Neural cell (in vitro differentiated cells): Measurements from ENCODE around the gene MAP10. TPM values are rescaled to one million over a fixed set of nuclear protein-coding genes. Genes with fewer than 3 reads are reported as not detected.

Experiments
- H2AFZ ChIP-seq: fragments of 200-600, 300-800 bp; sonication (generic), shearing (Covaris generic); 2 replicates; pipeline ENCODE4 v1.6.0; 2014; ENCODE audit warnings: low read depth, mild to moderate bottlenecking, antibody characterized with exemption, low read length, moderate library complexity
- H3F3A ChIP-seq: fragments of 200-600 bp; shearing (Covaris generic); 2 replicates; pipeline ENCODE4 v1.6.1; 2016; ENCODE audit warnings: mild to moderate bottlenecking, moderate library complexity, mixed read lengths, antibody characterized with exemption, low read length; ENCODE audit not compliant: insufficient read depth, poor library complexity, severe bottlenecking
- H3K27ac ChIP-seq: fragments of 200-600, 300-800 bp; sonication (generic), shearing (Covaris generic); 2 replicates; pipeline ENCODE4 v1.5.1; 2014; ENCODE audit warnings: mild to moderate bottlenecking, low read length, moderate library complexity
- H3K27me3 ChIP-seq: fragments of 300-800, 200-600 bp; sonication (generic), shearing (Covaris generic); 2 replicates; pipeline ENCODE4 v1.6.0; 2014; ENCODE audit warnings: mild to moderate bottlenecking, low read depth, low read length, moderate library complexity; ENCODE audit not compliant: insufficient read depth
- H3K36me3 ChIP-seq: fragments of 300-800, 200-600 bp; sonication (generic), shearing (Covaris generic); 2 replicates; pipeline ENCODE4 v1.5.1; 2014; ENCODE audit warnings: mild to moderate bottlenecking, antibody characterized with exemption, low read length, moderate library complexity; ENCODE audit not compliant: insufficient read depth
- H3K4me2 ChIP-seq: fragments of 300-800, 200-600 bp; sonication (generic), shearing (Covaris generic); 2 replicates; pipeline ENCODE4 v1.6.0; 2014; ENCODE audit warnings: mild to moderate bottlenecking, low read length
- H3K4me3 ChIP-seq: fragments of 300-800, 200-600 bp; sonication (generic), shearing (Covaris generic); 2 replicates; pipeline ENCODE4 v1.5.1; 2014; ENCODE audit warnings: mild to moderate bottlenecking, low read length, moderate library complexity
- H3K79me2 ChIP-seq: fragments of 200-600 bp; shearing (Covaris generic); replicated peaks from 2 replicates; pipeline ENCODE4 v1.6.0; 2014; ENCODE audit warnings: mild to moderate bottlenecking, low read length, moderate library complexity; ENCODE audit not compliant: insufficient read depth
- H3K9ac ChIP-seq: fragments of 300-800, 200-600 bp; sonication (generic), shearing (Covaris generic); 2 replicates; pipeline ENCODE4 v1.6.1; 2016; ENCODE audit warnings: mild to moderate bottlenecking, low read length, mixed read lengths
- H3K9me2 ChIP-seq: fragments of 200-600 bp; shearing (Covaris generic); 2 replicates; pipeline ENCODE4 v1.6.1; 2016; ENCODE audit warnings: mild to moderate bottlenecking, low read length, mixed read lengths; ENCODE audit not compliant: insufficient read depth
- H3K9me3 ChIP-seq: fragments of 200-600, 300-800 bp; sonication (generic), shearing (Covaris generic); 2 replicates; pipeline ENCODE4 v1.6.1; 2016; ENCODE audit warnings: mild to moderate bottlenecking, mixed run types, low read length, moderate library complexity, mixed read lengths
- H4K20me1 ChIP-seq: fragments of 200-600 bp; shearing (Covaris generic); 2 replicates; pipeline ENCODE4 v1.6.1; 2016; ENCODE audit warnings: mild to moderate bottlenecking, mixed run types; ENCODE audit not compliant: insufficient read depth
- CTCF ChIP-seq: fragments of 450-650 bp; IDR thresholded peaks from 2 replicates; pipeline ENCODE4 v1.5.1; 2014; ENCODE audit warnings: antibody characterized with exemption, mild to moderate bottlenecking, moderate library complexity; ENCODE audit not compliant: poor library complexity, severe bottlenecking
- EP300 ChIP-seq: fragments of 450-650 bp; conservative IDR thresholded peaks from 2 replicates; pipeline ENCODE4 v1.6.1; 2014; ENCODE audit warnings: antibody characterized with exemption, mild to moderate bottlenecking, moderate library complexity; ENCODE audit not compliant: poor library complexity, severe bottlenecking
- EZH2 ChIP-seq: fragments of 200-600, 300-800 bp; shearing (Covaris generic), sonication (generic); IDR thresholded peaks from 2 replicates; pipeline ENCODE4 v1.6.1; 2014; ENCODE audit warnings: antibody characterized with exemption, low read length, borderline replicate concordance, mild to moderate bottlenecking; ENCODE audit not compliant: insufficient read depth, poor library complexity, severe bottlenecking
- MXI1 ChIP-seq: fragments of 450-650 bp; conservative IDR thresholded peaks from 2 replicates; pipeline ENCODE4 v1.6.1; 2014; ENCODE audit warnings: antibody characterized with exemption, mild to moderate bottlenecking; ENCODE audit not compliant: poor library complexity, severe bottlenecking
- POLR2AphosphoS5 ChIP-seq: IDR thresholded peaks from 2 replicates; pipeline ENCODE4 v1.6.1; 2012
- RAD21 ChIP-seq: fragments of 450-650 bp; conservative IDR thresholded peaks from 2 replicates; pipeline ENCODE4 v1.6.1; 2014; ENCODE audit warnings: antibody characterized with exemption, mild to moderate bottlenecking, moderate library complexity
- REST ChIP-seq: IDR thresholded peaks from 2 replicates; pipeline ENCODE4 v1.6.1; 2012; ENCODE audit warnings: borderline replicate concordance
- SMC3 ChIP-seq: fragments of 450-650 bp; conservative IDR thresholded peaks from 2 replicates; pipeline ENCODE4 v1.6.1; 2014; ENCODE audit warnings: antibody characterized with exemption, mild to moderate bottlenecking, moderate library complexity; ENCODE audit not compliant: poor library complexity
- TAF1 ChIP-seq: IDR thresholded peaks from 2 replicates; pipeline ENCODE4 v1.6.1; 2012; ENCODE audit warnings: low read depth
- polyA plus RNA-seq: library from polyadenylated mRNA; depleted of rRNA; stranded (reverse); fragments of >200 nt; gene quantifications from 2 replicates; pipeline ENCODE4 v1.2.3, GENCODE V29; 2014

The MAP10 gene
- polyA plus RNA-seq, 1 donor from 2014 or later = 1.1 TPM

- Histone ChIP-seq H3K9ac (no peak overlapping the region), H3K36me3 (no peaks in the 10 kb centered on the region), H3K9me3 (no peaks in the 10 kb centered on the region), H4K20me1 (no peaks in the 10 kb centered on the region), H3F3A (no peaks in the 10 kb centered on the region), H3K4me3 (no peak overlapping the region), H3K79me2 (no peaks in the 10 kb centered on the region), H3K27ac (no peak overlapping the region), H3K9me2 (no peaks in the 10 kb centered on the region), H2AFZ (no peak overlapping the region), H3K27me3 (no peaks in the 10 kb centered on the region), H3K4me2 (no peak overlapping the region)
- no peak for TF ChIP-seq SMC3
- no peak for TF ChIP-seq EP300
- TF ChIP-seq MXI1 = no peak
- TF ChIP-seq CTCF = no peak
- no peak for TF ChIP-seq EZH2
- no peak for TF ChIP-seq REST
- TF ChIP-seq TAF1 = no peak
- TF ChIP-seq POLR2AphosphoS5 = no peak
- TF ChIP-seq RAD21 = no peak
These were observed 8.5 kb downstream of the MAP10 start for GRCh38 chr1:232813760-232814159.

GRCh38 chr1:232816324-232816723, 11.1 kb downstream of the MAP10 start:
- Histone ChIP-seq H3K9ac (no peak overlapping the region), H3K27me3 (no peaks in the 10 kb centered on the region), H3K4me3 (no peak overlapping the region), H4K20me1 (no peaks in the 10 kb centered on the region), H3K9me3 (no peaks in the 10 kb centered on the region), H3F3A (no peaks in the 10 kb centered on the region), H3K79me2 (no peaks in the 10 kb centered on the region), H3K9me2 (no peaks in the 10 kb centered on the region), H3K27ac (no peak overlapping the region), H3K36me3 (no peaks in the 10 kb centered on the region), H2AFZ (no peak overlapping the region), H3K4me2 (no peak overlapping the region)
- no peak for TF ChIP-seq POLR2AphosphoS5
- TF ChIP-seq RAD21 = no peak
- TF ChIP-seq TAF1 = no peak
- TF ChIP-seq REST = no peak
- no peak for TF ChIP-seq CTCF
- TF ChIP-seq SMC3 = no peak
- no peak for TF ChIP-seq MXI1
- TF ChIP-seq EZH2 = no peak
- no peak for TF ChIP-seq EP300
